T-helper 1 cell (primary cell): Measurements from ENCODE around the gene ITGA1.

Experiments
- DNase-seq, 5 donors: peaks; one replicate each; pipeline ENCODE4 v3.0.0-alpha.2; 2012 to 2020

Gene ITGA1

DNA sequence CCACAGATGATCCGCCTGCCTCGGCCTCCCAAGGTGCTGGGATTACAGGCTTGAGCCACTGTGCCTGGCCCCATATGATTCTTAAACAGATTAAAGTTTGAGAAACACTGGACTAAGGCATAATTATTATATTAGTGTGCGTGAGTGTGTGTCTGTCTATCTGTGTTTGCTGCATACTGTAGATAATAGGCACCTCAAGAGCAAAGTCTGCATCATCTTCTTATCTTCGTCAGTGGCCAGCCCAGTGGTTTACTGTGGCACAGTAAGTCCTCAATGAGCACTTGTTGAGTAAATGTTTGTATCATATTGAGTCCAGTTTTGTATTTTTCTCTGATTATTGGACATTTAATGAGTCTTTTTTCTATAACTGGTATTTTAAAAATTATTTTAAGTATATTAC, 81.7 kb downstream of the ITGA1 start:
- DNase-seq, result no peak

DNA sequence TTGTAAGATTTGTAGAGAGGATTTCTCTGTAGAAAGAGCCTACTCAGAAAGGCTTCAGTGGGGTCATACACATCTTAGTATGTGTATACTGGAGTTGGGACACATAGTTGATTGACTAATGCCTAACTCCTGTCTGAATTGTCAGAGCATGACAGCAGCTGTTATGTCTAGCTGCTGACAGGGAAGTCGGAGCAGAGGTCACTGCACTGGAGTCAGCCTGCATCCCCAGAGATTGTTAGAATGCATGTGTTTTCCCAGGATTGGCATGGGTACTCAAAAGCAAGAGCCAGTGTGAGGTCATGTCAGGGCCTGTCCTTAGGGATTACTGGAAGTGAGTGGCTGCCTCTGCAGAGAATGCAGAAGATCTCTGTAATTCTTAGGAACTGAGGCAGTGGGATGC, 82.7 kb downstream of the ITGA1 start:
- no peak for DNase-seq

DNA sequence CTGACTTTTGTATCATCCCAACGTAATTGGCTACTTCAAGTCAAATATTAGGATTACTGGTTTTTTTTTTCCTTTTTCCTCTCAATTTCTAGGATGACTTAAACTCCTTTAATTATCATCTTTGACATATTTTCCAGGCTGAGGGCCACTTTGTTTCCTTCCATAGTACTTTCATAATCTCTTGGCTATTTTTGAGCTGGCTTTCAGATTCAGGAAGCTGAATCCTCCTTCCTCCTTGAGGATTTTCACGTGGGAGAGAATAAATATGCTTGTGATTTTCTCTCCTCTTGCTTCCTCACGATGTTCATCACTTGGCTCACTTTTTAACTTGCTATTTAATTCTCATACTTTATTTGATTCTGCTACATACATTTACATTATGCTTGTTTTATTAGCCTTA, 88.1 kb downstream of the ITGA1 start:
- no peak for DNase-seq

DNA sequence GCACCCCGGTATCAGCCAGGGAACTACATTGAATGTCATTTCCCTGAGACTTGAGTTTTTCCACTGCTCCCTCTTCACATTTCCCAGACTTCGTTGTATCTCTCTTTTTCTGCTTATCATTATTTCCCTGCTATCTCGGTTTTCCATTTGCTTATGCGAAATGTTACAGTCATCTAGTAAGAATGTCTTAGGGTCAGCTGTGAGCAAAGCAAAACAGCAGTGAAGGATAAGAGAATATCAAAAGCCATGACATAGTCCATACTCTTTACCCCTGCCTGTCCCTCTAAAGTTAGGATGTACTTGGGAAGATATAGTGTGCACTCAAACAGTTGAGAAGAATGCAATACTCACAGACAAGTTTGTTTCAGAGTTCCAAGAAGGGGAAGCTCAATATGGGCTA, 88.7 kb downstream of the ITGA1 start:
- DNase-seq, result no peak

DNA sequence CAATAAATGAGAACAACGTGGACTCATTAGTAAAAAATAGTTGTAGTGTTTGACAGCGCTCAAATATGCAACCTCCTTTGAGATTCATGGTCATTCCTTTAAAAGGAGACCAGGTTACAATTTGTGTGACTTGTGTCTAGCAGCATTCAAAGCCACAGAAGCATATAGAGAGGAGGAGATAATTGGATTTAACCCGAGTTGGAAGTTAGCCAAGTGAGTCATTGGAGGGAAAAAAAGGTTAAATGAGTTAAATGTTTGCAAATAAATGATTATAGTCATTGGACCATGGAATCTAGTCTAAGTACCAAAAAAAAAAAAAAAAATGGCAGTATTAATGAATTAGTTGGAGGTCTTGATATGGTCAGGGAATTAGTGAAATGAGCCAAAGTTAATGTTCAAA, 90.9 kb downstream of the ITGA1 start:
- DNase-seq, result no peak

DNA sequence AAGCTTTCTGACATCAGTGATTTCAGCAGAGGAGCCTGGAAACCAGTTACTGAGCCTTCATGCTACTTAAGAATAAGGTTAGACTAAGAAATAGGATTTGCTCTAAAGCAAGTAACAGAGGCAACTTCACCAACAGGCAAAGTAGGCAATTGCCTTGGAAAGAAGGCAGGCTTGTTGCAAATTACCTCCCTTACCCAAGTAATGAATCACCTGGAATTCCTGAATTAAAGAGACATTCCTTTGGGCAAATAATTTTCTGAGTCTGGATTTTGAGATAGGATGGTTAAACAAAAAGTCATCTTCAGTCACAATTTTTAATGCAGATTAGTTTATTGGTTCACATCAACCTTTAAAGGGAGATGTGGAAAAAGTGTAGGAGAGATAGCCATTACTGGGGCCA, 92.8 kb downstream of the ITGA1 start:
- DNase-seq, result no peak

DNA sequence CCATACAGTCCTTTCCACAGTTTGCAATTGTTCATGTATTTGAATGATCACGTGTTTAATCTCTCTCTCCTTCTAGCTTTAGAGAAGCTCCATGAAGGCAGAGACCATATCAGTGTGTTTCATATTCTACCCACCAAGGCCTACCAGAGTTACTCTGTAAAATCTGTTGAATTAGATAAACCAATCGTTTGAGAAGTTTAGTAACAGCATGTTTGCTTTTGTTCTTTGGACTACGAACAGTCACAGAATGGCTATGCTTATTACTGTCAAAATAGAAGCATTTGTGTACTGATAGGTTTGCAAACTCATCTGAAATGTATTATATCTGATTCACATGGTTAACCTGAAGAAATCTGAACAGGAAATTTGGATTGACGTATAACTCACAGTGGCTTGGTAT, 93.8 kb downstream of the ITGA1 start:
- DNase-seq, result no peak

DNA sequence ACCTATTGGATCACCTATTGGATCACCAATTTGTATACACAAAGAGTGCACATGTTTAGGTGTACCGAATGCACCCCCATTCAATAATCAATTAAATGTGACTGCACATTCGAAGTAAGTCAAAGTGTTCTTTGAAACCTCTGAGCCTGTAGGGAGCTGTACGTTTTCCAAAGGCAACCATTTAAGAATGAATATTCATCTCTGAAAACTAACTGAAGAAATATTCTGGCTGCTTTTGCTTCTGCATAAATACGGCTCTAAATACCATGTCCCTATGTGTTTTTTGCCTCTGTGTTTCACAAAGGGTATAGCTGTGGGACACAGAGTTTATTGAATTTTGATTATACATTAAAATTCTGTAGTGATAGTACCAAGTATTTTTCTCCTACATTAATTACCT, 95.4 kb downstream of the ITGA1 start:
- no peak for DNase-seq

DNA sequence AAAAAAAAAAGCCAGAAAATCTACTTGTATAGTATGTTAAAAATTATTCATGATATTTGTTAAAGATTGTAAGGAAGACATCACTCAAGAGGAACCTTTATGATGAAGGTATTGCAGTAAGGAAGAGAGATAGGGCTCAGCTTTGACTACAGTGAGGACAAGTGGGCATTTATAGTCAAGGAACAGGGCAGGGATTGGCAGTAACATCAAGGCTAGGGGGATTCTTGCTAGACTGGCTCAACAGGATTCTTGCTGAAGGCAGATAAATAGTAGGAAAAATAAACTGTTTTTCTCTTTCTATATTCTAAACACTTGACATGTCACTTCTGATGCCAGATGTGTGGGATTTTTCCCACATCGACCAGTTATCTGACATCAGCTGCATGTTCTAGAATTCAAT, 96.7 kb downstream of the ITGA1 start:
- DNase-seq, result no peak

DNA sequence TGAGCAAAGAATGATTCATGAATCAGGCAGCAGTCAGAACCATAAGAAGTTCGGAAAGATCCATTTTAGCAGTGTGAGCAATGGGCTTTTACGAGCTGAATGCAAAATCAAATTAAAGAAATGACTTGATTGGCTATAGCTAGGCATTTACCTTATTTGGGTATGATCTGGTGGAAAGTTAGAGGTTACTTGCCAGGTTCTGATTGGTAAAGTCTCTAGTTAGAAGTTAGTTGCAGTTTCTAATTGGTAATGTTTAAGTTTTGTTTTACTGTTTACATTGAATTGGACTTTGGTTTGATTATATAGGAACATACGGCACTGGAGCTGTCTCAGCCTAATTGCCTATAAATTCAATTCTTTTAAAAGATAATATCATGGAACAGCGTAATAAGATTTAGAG, 97.9 kb downstream of the ITGA1 start:
- no peak for DNase-seq

DNA sequence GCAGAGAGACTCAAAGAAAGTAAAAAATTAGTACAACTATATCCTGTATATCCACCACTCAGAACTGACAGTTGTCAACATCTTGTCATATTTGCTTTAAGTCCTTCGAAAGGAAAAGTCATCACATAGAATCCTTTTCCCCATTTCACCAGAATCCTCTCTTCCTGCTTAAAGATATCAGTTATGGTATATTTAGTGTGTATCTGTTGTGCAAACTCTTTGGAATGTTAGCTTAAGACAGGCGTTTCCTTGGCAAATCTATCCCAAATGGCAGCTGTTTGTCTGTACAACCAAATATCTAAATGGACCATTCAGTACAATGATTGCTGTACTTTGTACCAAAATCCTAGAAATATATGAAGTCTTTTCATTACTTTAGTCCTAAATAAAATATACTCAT, 98.5 kb downstream of the ITGA1 start:
- no peak for DNase-seq

DNA sequence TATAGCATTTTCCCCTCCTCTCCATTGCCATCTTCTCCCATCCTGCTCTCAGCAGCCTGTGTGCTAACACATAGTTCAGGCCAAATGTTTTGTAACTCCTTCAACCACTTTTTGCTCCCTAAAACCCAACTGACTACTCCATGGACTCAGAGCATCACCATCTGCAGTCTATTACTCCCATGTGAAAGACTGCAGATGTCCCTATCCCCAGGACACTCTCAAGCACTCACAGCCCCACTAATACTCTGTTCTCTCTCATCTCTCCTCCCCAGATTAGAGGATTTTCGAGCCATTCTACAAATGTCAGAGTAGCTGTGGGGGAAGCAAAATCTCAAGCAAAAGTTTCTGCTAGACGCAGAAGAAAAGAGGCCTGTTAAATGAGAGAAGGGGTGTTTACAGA, 99.3 kb downstream of the ITGA1 start:
- DNase-seq, result no peak

DNA sequence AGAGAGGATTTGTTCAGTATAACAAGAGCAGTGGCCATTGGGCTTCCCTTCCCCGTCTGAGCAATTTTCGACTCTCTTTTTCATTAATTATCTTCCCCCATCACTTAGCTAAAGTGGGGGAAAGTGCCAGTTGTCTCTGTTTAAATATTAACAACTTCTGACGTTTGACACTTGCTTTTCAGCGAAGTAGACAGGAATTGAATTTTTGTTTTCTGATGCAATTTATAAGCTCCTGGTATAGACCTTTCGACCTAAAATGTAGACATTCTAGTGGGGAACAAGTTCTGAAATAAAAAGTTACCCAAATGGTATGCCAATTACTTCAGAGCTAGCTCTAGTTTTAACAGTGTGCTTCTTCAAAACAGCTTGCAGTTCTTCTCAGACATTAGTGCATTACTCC, 100.6 kb downstream of the ITGA1 start:
- no peak for DNase-seq

DNA sequence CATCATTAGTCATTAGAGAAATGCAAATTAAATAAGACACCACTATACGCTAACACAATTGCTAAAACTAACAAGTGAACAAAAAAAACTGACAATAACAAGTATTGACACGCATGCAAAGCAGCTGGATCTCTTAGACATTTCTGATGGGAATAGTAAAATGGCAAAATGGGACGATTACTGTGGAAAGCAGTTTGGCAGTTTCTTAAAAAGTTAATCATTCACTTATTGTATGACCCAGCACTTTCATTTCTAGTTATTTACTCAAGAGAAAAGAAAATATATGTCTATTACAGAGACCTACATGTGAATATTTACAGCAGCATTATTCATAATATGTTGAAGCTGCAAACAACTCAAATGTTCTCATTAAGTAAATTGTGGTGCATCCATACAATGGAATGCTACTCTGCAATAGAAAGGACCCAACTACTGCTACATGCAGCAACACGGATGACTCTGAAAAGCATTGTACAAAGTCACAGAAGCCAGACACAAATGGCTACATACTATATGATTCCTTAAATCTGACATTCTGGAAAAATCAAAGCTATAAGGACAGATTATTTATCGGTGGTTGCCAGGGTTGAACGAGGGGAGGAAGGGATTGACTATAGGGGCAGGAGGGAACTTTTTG, 104.6 kb downstream of the ITGA1 start:
- no peak for DNase-seq

DNA sequence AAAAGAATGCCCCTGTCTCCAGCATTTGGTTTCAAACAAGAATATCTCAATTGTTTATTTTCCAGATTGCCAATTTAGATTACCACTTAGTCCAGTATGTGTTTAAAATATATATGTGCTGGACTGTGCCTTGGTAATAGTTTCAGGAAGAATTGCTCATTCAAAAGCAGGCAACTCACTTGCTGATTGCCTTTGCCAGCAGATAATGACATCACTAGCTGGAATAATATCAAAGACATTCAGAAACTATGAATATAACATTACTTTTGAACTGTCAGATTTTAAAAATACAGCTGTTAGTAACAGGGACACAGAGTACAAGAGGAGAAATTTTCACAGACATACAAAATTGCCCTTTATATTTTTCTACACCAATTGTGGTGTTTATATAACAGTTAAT, 105.4 kb downstream of the ITGA1 start:
- no peak for DNase-seq

DNA sequence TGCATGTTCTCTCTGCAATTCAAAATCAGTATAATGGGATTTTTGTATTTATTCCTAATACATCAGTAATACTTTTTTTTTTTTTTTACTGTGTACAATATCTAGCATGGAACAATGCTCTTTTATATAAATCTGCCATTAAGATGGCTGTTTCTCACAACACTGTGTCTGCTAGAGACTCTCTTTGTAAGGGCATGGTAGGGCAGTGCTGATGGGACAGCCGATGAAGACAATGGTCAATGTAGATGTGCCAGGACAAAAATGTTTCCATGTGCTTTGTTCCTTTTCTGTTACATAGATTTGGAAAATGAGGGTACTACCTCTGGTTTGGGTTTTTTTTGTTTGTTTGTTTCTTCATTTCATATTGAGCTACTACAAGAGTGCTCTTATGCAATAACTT, 106.1 kb downstream of the ITGA1 start:
- no peak for DNase-seq

DNA sequence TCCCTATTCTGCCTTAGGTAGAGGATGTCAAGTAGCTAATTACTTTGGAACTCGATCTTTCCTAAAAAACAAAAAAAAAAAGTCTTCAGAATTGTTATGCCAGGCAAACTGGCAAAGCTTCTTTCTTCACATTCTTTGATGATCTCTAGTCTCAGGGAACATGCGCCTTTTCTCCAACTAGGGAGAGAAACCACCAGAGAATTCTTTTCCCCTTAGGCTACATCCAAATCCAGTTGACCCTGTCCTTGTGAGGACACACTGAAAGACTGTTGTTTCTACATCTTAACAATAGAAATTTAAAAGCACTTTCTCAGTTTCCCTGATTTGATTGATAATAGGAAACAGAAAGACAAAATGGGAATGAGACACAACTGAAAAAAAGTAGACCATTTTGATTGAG, 106.7 kb downstream of the ITGA1 start:
- no peak for DNase-seq

DNA sequence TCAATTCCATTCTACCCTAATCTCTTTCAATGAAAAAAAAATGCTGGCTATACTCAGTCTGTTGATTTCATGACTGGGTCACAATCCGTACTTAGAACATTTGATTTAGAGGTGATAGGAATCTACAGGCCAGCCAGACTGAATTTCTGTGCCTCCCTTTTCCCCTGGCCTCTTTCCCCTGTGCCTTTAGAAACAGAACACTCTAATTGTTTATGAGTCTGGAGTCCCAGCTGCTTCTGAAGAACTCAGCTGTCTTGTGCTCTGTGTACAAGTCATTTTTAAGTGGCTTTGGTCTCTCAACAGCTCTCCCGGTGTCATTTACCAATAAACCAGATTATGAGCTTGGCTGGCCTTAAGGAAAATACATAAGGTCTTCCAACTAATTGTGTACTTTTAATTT, 107.4 kb downstream of the ITGA1 start:
- no peak for DNase-seq

DNA sequence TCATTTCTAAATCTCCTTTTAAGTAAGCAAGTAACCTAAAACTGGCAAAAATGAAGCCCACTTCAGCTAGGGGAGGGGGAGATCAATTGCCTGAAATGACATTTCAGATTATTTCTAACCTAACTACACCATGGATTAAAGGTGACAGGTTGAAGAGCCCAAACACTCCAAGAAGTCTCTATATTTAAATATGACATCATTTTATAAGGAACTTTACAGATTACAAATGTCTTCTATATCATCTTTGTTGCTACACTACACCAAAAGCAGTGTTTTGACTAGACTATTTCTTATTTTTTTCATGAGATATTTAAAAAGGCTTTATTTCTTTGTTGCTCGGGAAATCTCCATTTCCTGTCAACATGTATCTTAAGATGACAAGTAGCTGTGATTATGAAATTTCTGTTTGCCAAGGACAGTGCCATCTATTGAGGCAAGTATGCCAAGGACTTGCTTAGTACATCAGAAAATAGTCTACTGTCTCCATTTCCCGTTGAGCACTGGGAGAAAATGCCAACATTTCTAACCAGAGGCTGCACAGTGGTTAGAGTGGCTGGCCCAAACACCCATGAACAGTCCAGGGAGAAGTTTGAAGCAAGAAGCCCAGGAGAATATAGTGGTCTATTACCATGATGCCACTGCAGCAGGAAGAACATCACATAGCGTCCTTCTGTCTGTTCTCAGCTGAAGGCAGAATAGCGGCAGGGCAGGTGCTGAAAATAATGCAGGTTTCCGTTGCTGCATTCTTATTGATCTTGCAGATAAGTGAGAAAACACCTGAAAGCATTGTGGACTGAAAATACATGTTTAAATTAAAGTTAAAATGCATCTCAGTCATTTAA, 108.1 kb downstream of the ITGA1 start:
- DNase-seq, result no peak

DNA sequence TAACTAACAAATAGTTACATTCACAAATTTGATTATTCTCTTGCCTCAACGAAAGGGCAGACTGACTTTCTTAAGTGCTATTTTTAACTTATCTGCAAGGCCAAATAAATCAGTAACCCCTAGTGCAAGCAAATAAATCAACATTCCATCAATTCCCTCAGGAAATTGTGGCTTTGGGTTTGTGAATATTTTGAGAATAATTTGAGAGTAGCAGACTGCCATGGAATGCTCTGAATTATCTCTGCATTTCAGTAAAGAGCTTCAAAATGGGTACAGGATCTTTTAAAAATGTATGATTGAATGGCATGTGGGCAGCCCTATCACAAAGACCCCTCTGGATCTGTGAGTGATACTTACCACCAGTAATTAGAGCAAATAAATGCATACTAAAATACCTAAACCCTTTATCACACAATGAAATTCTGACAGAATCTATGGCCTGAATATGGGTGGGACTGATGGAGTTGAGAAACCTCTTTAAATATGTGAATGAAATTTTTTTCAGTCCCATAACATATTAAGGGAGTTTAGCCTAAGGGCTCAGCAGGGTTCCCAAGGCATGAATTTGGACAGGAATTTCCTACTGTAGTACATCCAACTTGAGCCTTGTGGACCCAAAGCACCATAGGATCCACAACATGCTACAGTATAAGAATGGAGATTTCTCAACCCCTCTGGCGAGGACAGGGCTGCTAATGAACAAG, 109.0 kb downstream of the ITGA1 start:
- DNase-seq, result no peak

DNA sequence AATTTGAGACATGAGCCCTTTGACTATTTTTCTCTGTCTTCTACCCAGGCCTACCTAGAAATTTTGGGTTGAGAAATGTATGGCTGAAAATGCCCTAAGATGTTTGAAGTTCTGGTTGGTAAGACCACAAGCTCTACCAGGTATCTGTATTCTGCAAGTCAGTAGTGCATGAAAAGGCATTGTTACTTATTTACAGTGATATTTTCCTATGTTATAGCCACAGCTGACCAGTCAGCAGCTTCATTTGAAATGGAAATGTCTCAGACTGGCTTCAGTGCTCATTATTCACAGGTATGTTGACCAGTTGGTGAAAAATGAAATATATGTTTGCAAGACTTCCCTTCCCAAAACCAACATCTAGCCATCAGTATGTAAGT, 109.5 kb downstream of the ITGA1 start:
- DNase-seq, result no peak

DNA sequence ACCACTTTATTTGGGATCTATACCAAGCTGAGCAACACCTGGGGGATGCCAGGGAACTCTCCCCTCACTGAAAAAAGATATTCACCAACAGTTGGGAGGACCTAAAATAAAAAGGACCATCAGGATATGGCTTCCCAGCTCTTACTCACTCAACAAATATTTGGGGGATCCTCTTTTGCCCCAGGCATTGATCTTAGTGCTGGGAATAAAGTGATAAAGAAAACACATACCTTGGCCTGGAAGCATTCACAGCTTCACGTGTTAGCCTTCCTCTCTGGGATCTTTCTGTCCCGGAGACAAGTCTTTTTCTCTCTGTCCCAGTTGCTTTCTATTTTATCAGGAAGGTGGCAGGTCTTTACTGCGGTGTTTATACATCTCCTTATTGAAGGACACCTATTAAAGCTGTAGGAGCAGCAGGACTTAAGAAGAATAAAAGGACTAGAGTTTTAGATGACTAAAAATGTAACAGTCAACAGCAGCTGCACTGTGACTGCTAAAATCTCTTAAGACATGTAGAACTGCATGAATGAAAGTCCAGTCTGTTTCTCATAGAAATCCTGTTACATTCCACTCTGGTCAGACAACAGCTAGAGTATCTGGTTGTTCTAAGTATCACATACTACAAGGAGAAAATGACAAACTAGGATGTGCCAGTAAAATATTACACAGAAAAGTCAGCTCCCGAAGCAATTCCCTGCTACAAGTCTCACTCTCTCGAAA, 111.4 kb downstream of the ITGA1 start:
- DNase-seq, result no peak

DNA sequence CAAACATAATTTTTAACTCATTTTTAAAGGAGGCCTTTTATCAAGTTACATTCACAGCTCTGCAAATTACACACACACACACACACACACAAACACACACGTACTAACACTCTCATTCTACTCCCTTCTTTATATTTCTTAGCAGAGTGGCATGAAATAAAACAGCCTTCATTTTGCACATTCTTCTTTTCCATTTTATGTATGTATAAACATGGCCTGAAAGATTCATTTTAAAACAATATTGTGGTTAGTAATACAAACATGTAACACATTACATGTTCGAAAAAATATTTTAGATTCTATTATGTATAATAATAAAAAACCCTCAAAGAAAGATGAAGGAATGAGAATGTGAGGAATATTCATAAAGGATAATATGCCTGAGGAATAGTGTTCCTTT, 115.4 kb downstream of the ITGA1 start:
- DNase-seq, result no peak

DNA sequence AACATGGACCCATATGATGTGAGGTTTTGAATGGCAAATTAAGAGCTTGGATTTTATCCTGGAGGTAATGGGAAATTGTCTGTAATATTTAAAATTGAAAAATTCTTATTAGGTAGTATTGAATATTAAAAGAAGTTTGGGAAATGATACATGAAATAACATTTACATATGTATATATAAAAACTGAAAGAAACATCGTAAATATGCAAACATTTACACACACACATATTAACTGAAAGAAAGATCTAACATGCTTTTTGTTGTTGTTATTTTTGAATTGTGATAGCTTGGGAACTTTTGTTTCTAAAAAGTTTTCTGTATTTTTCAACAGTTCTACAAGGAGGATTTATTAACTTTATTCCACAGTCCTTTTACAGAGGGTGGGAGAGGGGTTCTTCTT, 118.6 kb downstream of the ITGA1 start:
- no peak for DNase-seq
